ENCODE measurements around the gene SLC30A1. TPM values are rescaled to one million over a fixed set of nuclear protein-coding genes. Genes with fewer than 3 reads are reported as not detected.

Gene SLC30A1
- total and polyA plus RNA-seq, 2 of the 8 experiments (the other 6 are each of a cell fraction or from before 2014, with no cell fraction given): 4.5 to 14.0 TPM

Other genes with a start within 250 kb of the SLC30A1 start
- gene RD3, start 87.0 kb downstream of the SLC30A1 start, total RNA-seq (2021; fragmentation: NEBNext Ultra II Directional; extraction: Animal tissue kit (Norgen Biotek cat#: 25700)): 0.15 and 0.17 TPM in 2 replicates
- gene RD3, start 87.0 kb downstream of the SLC30A1 start, polyA plus RNA-seq (2011; rRNA removed): 0.08 TPM in 2 replicates
- gene NEK2, start 96.5 kb upstream of the SLC30A1 start, total RNA-seq (2021; fragmentation: NEBNext Ultra II Directional; extraction: Animal tissue kit (Norgen Biotek cat#: 25700)): 19.7 and 22.9 TPM in 2 replicates
- 6.9 and 8.4 TPM in 2 replicates for gene NEK2, start 96.5 kb upstream of the SLC30A1 start, polyA plus RNA-seq (2011; rRNA removed)